ENCODE data around the gene TXNDC8.

TXNDC8 gene

DNA sequence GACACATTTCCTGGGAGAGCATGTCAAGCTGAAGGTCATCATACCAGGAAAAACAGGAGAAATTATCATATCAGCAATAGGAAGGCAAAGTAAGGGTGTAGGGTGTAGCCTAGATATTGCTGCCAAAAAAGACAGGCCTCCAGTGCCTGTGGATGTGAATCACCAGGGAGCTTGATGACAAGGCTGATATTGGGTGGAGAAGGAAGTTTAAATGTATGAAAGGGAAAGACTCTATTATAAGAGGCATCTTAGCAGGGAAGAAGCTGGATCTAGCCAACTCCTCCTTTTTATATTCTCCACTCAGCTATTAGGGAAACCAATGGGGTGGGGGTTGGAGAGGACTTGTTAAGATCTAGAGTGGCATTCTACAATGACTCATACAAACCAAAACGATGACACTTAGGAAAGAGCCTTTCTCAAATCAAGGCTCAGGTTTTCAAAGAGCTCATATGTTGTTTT is 13.4 kb upstream of the TXNDC8 start:
- no peaks in the 10 kb centered on the region for H3K36me3 ChIP-seq (ENCODE audit: insufficient read depth, low read length)
- no peaks in the 10 kb centered on the region for H3K9me2 ChIP-seq (replicated peaks; ENCODE audit: low read depth, low read length)
- H3K27me3 ChIP-seq (ENCODE audit: insufficient read depth, low read length, poor library complexity, severe bottlenecking) = no peaks in the 10 kb centered on the region
- no peak overlapping the region for H3K9ac ChIP-seq (ENCODE audit: low read depth, low read length, poor library complexity, severe bottlenecking)
- no peaks in the 10 kb centered on the region for H4K20me1 ChIP-seq (ENCODE audit: insufficient read depth, low read length, poor library complexity, severe bottlenecking)
- TF ChIP-seq EZH2phosphoT487 (IDR thresholded peaks at IDR 0.05; ENCODE audit: borderline replicate concordance) = no peak
- TF ChIP-seq, protein P1, sequence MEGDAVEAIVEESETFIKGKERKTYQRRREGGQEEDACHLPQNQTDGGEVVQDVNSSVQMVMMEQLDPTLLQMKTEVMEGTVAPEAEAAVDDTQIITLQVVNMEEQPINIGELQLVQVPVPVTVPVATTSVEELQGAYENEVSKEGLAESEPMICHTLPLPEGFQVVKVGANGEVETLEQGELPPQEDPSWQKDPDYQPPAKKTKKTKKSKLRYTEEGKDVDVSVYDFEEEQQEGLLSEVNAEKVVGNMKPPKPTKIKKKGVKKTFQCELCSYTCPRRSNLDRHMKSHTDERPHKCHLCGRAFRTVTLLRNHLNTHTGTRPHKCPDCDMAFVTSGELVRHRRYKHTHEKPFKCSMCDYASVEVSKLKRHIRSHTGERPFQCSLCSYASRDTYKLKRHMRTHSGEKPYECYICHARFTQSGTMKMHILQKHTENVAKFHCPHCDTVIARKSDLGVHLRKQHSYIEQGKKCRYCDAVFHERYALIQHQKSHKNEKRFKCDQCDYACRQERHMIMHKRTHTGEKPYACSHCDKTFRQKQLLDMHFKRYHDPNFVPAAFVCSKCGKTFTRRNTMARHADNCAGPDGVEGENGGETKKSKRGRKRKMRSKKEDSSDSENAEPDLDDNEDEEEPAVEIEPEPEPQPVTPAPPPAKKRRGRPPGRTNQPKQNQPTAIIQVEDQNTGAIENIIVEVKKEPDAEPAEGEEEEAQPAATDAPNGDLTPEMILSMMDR (conservative IDR thresholded peaks at IDR 0.05; ENCODE audit: low read length) = no peak
- H3K79me2 ChIP-seq (ENCODE audit: insufficient read depth, low read length) = no peaks in the 10 kb centered on the region
- H3K4me1 ChIP-seq (ENCODE audit: insufficient read depth, low read length, poor library complexity, severe bottlenecking) = no peaks in the 10 kb centered on the region
- no peaks in the 10 kb centered on the region for H3F3A ChIP-seq (ENCODE audit: low read depth)
- H3K4me2 ChIP-seq (ENCODE audit: low read depth, low read length, poor library complexity, severe bottlenecking) = no peak overlapping the region
- H3K9me3 ChIP-seq (ENCODE audit: insufficient read depth, low read depth, low read length) = no peaks in the 10 kb centered on the region
- H3K4me3 ChIP-seq (ENCODE audit: low read length, poor library complexity, severe bottlenecking) = no peak overlapping the region
- H2AFZ ChIP-seq (ENCODE audit: low read length) = no peak overlapping the region

DNA sequence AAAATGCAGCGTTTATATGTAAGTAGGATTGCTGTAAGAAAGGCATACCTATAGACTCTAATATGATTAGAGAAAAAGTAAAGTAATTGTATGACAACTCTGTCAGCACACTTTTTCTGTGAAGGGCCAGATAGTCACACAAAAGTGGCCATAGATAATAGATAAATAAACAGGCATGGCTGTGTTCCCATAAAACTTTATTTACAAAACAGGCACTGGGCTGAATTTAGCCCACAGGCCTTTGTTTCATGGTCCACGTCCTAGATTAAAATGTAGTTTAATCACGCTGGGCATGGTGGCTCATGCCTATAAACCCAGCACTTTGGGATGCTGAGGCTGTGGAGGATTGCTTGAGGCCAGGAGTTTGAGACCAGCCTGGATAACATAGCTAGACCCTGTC is 8.7 kb upstream of the TXNDC8 start:
- H3K4me1 ChIP-seq (ENCODE audit: insufficient read depth, low read length, poor library complexity, severe bottlenecking) = no peaks in the 10 kb centered on the region
- no peaks in the 10 kb centered on the region for H3K27me3 ChIP-seq (ENCODE audit: insufficient read depth, low read length, poor library complexity, severe bottlenecking)
- TF ChIP-seq, protein P1 (conservative IDR thresholded peaks at IDR 0.05; ENCODE audit: low read length) = no peak
- TF ChIP-seq EZH2phosphoT487 (IDR thresholded peaks at IDR 0.05; ENCODE audit: borderline replicate concordance) = no peak
- H3K9me3 ChIP-seq (ENCODE audit: insufficient read depth, low read depth, low read length) = no peaks in the 10 kb centered on the region
- no peaks in the 10 kb centered on the region for H4K20me1 ChIP-seq (ENCODE audit: insufficient read depth, low read length, poor library complexity, severe bottlenecking)
- H3F3A ChIP-seq (ENCODE audit: low read depth) = no peaks in the 10 kb centered on the region
- no peak overlapping the region for H3K4me2 ChIP-seq (ENCODE audit: low read depth, low read length, poor library complexity, severe bottlenecking)
- no peaks in the 10 kb centered on the region for H3K36me3 ChIP-seq (ENCODE audit: insufficient read depth, low read length)
- H2AFZ ChIP-seq (ENCODE audit: low read length) = no peak overlapping the region
- H3K9me2 ChIP-seq (replicated peaks; ENCODE audit: low read depth, low read length) = no peaks in the 10 kb centered on the region
- H3K79me2 ChIP-seq (ENCODE audit: insufficient read depth, low read length) = no peaks in the 10 kb centered on the region
- no peak overlapping the region for H3K4me3 ChIP-seq (ENCODE audit: low read length, poor library complexity, severe bottlenecking)
- no peak overlapping the region for H3K9ac ChIP-seq (ENCODE audit: low read depth, low read length, poor library complexity, severe bottlenecking)

DNA sequence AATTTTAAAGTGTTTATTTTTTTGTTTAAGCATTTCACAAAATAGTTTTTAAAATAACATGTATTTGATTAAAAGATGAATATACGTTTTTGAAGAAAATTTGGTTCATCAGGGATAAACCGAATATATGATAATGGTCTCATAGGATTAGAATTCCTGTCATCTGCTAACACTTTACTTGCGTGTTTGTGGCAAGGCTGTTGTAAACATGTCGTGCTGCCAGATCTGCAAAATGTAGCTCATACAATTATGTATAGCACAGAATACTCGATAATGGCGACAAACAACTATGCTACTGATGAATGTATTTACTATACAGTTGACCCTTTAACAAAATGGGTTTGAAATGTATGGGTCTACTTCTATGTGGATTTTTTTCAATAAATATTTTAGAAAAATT is 7.2 kb upstream of the TXNDC8 start:
- Histone ChIP-seq H3K4me1 (ENCODE audit: insufficient read depth, low read length, poor library complexity, severe bottlenecking) (no peaks in the 10 kb centered on the region), H3K9me3 (ENCODE audit: insufficient read depth, low read depth, low read length) (no peaks in the 10 kb centered on the region), H2AFZ (ENCODE audit: low read length) (no peak overlapping the region), H3K27me3 (ENCODE audit: insufficient read depth, low read length, poor library complexity, severe bottlenecking) (no peaks in the 10 kb centered on the region), H3K9me2 (replicated peaks; ENCODE audit: low read depth, low read length) (no peaks in the 10 kb centered on the region), H3K4me3 (ENCODE audit: low read length, poor library complexity, severe bottlenecking) (no peak overlapping the region), H3K79me2 (ENCODE audit: insufficient read depth, low read length) (no peaks in the 10 kb centered on the region), H3K4me2 (ENCODE audit: low read depth, low read length, poor library complexity, severe bottlenecking) (no peak overlapping the region), H3F3A (ENCODE audit: low read depth) (no peaks in the 10 kb centered on the region), H4K20me1 (ENCODE audit: insufficient read depth, low read length, poor library complexity, severe bottlenecking) (no peaks in the 10 kb centered on the region), H3K36me3 (ENCODE audit: insufficient read depth, low read length) (no peaks in the 10 kb centered on the region), H3K9ac (ENCODE audit: low read depth, low read length, poor library complexity, severe bottlenecking) (no peak overlapping the region)
- TF ChIP-seq EZH2phosphoT487 (IDR thresholded peaks at IDR 0.05; ENCODE audit: borderline replicate concordance) = no peak
- TF ChIP-seq, protein P1 (conservative IDR thresholded peaks at IDR 0.05; ENCODE audit: low read length) = no peak
